Measurements from ENCODE around the gene DCTN1.

Gene DCTN1

GRCh38 chr2:74366036-74366435 lies 14.1 kb downstream of the DCTN1 start:
- TF ChIP-seq, protein P1, sequence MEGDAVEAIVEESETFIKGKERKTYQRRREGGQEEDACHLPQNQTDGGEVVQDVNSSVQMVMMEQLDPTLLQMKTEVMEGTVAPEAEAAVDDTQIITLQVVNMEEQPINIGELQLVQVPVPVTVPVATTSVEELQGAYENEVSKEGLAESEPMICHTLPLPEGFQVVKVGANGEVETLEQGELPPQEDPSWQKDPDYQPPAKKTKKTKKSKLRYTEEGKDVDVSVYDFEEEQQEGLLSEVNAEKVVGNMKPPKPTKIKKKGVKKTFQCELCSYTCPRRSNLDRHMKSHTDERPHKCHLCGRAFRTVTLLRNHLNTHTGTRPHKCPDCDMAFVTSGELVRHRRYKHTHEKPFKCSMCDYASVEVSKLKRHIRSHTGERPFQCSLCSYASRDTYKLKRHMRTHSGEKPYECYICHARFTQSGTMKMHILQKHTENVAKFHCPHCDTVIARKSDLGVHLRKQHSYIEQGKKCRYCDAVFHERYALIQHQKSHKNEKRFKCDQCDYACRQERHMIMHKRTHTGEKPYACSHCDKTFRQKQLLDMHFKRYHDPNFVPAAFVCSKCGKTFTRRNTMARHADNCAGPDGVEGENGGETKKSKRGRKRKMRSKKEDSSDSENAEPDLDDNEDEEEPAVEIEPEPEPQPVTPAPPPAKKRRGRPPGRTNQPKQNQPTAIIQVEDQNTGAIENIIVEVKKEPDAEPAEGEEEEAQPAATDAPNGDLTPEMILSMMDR (IDR thresholded peaks at IDR 0.05; ENCODE audit: low read depth, low read length, poor library complexity, severe bottlenecking), result no peak
- no peak for TF ChIP-seq EZH2phosphoT487 (IDR thresholded peaks at IDR 0.05; ENCODE audit: borderline replicate concordance, low read length)

GRCh38 chr2:74364533-74365505 lies 15.3 kb downstream of the DCTN1 start:
- H3K4me1 ChIP-seq (ENCODE audit: control insufficient read depth, low read length), result no peaks in the 10 kb centered on the region
- no peak overlapping the region for H3K4me2 ChIP-seq (ENCODE audit: low read length)
- no peaks in the 10 kb centered on the region for H4K20me1 ChIP-seq (ENCODE audit: control insufficient read depth, insufficient read depth, low read depth, low read length)
- H3K79me2 ChIP-seq (ENCODE audit: control insufficient read depth, low read length), result no peaks in the 10 kb centered on the region
- H3K9me2 ChIP-seq (replicated peaks; ENCODE audit: control insufficient read depth, low read length), result no peaks in the 10 kb centered on the region
- H3K4me3 ChIP-seq (ENCODE audit: low read length), result no peak overlapping the region
- TF ChIP-seq, protein P1 (IDR thresholded peaks at IDR 0.05; ENCODE audit: low read depth, low read length, poor library complexity, severe bottlenecking), result no peak
- TF ChIP-seq EZH2phosphoT487 (IDR thresholded peaks at IDR 0.05; ENCODE audit: borderline replicate concordance, low read length), result no peak
- H3K36me3 ChIP-seq (ENCODE audit: control insufficient read depth, low read length), result peaks cover 76% of the 10 kb centered on the region
- H3K27ac ChIP-seq (ENCODE audit: low read depth, low read length), result no peak overlapping the region
- H3K9me3 ChIP-seq (ENCODE audit: control insufficient read depth, insufficient read depth, low read length), result no peaks in the 10 kb centered on the region
- H3K27me3 ChIP-seq (ENCODE audit: control insufficient read depth, low read length), result no peaks in the 10 kb centered on the region
- no peaks in the 10 kb centered on the region for H3F3A ChIP-seq (ENCODE audit: control insufficient read depth, insufficient read depth)

More at GRCh38 chr2:74366036-74366435, 14.1 kb downstream of the DCTN1 start:
- Histone ChIP-seq H4K20me1 (ENCODE audit: control insufficient read depth, insufficient read depth, low read depth, low read length) (no peaks in the 10 kb centered on the region), H3K9me2 (replicated peaks; ENCODE audit: control insufficient read depth, low read length) (no peaks in the 10 kb centered on the region), H3K4me3 (ENCODE audit: low read length) (no peak overlapping the region), H3K4me1 (ENCODE audit: control insufficient read depth, low read length) (no peaks in the 10 kb centered on the region), H3K4me2 (ENCODE audit: low read length) (no peak overlapping the region), H3F3A (ENCODE audit: control insufficient read depth, insufficient read depth) (no peaks in the 10 kb centered on the region), H3K9me3 (ENCODE audit: control insufficient read depth, insufficient read depth, low read length) (no peaks in the 10 kb centered on the region), H3K36me3 (ENCODE audit: control insufficient read depth, low read length) (peaks cover 81% of the 10 kb centered on the region), H3K27me3 (ENCODE audit: control insufficient read depth, low read length) (no peaks in the 10 kb centered on the region), H3K27ac (ENCODE audit: low read depth, low read length) (no peak overlapping the region), H3K79me2 (ENCODE audit: control insufficient read depth, low read length) (no peaks in the 10 kb centered on the region)

DNA sequence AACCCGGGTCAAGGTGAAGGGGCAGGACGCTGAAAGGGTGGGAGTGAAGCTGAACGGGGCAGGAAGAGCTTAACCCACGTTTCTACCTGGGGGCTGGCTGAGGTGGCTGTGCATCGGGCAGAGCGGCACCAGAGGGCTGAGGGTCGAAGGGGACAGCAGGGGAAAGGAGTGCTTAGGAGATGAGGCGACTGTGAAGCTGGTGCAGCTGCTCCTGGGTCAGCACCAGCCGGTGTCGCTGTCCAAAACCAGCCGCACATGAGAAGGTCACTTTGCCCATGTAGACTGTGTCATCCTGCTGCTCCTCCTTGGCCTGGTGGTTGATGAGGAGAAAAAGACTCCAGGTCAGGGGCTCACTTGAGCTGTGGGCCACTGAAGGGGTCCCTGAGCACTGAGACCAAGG lies 18.8 kb downstream of the DCTN1 start:
- no peaks in the 10 kb centered on the region for H4K20me1 ChIP-seq (ENCODE audit: control insufficient read depth, insufficient read depth, low read depth, low read length)
- H3K4me1 ChIP-seq (ENCODE audit: control insufficient read depth, low read length), result no peaks in the 10 kb centered on the region
- H3K9me3 ChIP-seq (ENCODE audit: control insufficient read depth, insufficient read depth, low read length), result no peaks in the 10 kb centered on the region
- no peaks in the 10 kb centered on the region for H3K27me3 ChIP-seq (ENCODE audit: control insufficient read depth, low read length)
- H3K27ac ChIP-seq (ENCODE audit: low read depth, low read length), result no peak overlapping the region
- H3F3A ChIP-seq (ENCODE audit: control insufficient read depth, insufficient read depth), result no peaks in the 10 kb centered on the region
- no peak overlapping the region for H3K4me3 ChIP-seq (ENCODE audit: low read length)
- no peak overlapping the region for H3K4me2 ChIP-seq (ENCODE audit: low read length)
- peaks cover 55% of the 10 kb centered on the region for H3K36me3 ChIP-seq (ENCODE audit: control insufficient read depth, low read length)
- H3K9me2 ChIP-seq (replicated peaks; ENCODE audit: control insufficient read depth, low read length), result no peaks in the 10 kb centered on the region
- TF ChIP-seq, protein P1 (IDR thresholded peaks at IDR 0.05; ENCODE audit: low read depth, low read length, poor library complexity, severe bottlenecking), result no peak
- no peak for TF ChIP-seq EZH2phosphoT487 (IDR thresholded peaks at IDR 0.05; ENCODE audit: borderline replicate concordance, low read length)
- no peaks in the 10 kb centered on the region for H3K79me2 ChIP-seq (ENCODE audit: control insufficient read depth, low read length)
